HG02623 (cell line): ENCODE results near the gene SUN1.
A peak's percentile ranks its signal among the peaks of the same experiment; 100 is the strongest.
"Not testable (repeated sequence)": the region's sequence is repeated elsewhere in the genome, so short reads cannot be mapped to it uniquely, and the experiment has no call there.

Source experiments
- ATAC-seq: cut with Tn5 transposase; IDR thresholded peaks from one replicate; pipeline ENCODE4 v1.9.1; 2021; ENCODE audit warnings: moderate library complexity; ENCODE audit not compliant: unreplicated experiment

SUN1 gene

GRCh38 chr7:832167-832967 is at the start of gene SUN1:
Gene SUN1, plus strand, starts transcription at chr7:832476. Its CDS starts 49 bp downstream, at chr7:832525.
- peak; percentile 24 for ATAC-seq

GRCh38 chr7:782718-783449 is 49.4 kb upstream of the SUN1 start:
- ATAC-seq: no peak

- no peak for ATAC-seq
Measured at GRCh38 chr7:783556-784490, 48.5 kb upstream of the SUN1 start.

GRCh38 chr7:784971-785370 is 47.3 kb upstream of the SUN1 start:
- ATAC-seq: no peak

GRCh38 chr7:785416-785815 is 46.9 kb upstream of the SUN1 start:
- ATAC-seq: no peak

- ATAC-seq: no peak
Measured at GRCh38 chr7:786472-787255, 45.6 kb upstream of the SUN1 start.

GRCh38 chr7:787332-788240 is 44.7 kb upstream of the SUN1 start:
- ATAC-seq: no peak

- no peak for ATAC-seq
Measured at GRCh38 chr7:791519-791918, 40.8 kb upstream of the SUN1 start.

- no peak for ATAC-seq
Measured at GRCh38 chr7:794207-794606, 38.1 kb upstream of the SUN1 start.

GRCh38 chr7:794671-795329 is 37.5 kb upstream of the SUN1 start:
- no peak for ATAC-seq

GRCh38 chr7:796434-797169 is 35.7 kb upstream of the SUN1 start:
- ATAC-seq: not testable (repeated sequence)

GRCh38 chr7:798921-799470 is 33.3 kb upstream of the SUN1 start:
- no peak for ATAC-seq

- no peak for ATAC-seq
Measured at GRCh38 chr7:800692-801091, 31.6 kb upstream of the SUN1 start.

GRCh38 chr7:801351-801750 is 30.9 kb upstream of the SUN1 start:
- not testable (repeated sequence) for ATAC-seq

GRCh38 chr7:801940-802381 is 30.3 kb upstream of the SUN1 start:
- no peak for ATAC-seq

- ATAC-seq: no peak
Measured at GRCh38 chr7:802500-803242, 29.6 kb upstream of the SUN1 start.

GRCh38 chr7:803243-803635 is 29.0 kb upstream of the SUN1 start:
- ATAC-seq: no peak
